K562 (cell line): ENCODE measurements around the gene VWA7. TPM values are rescaled to one million over a fixed set of nuclear protein-coding genes. Genes with fewer than 3 reads are reported as not detected.
A peak's percentile ranks its signal among the peaks of the same experiment; 100 is the strongest.

Experiments
- ATF7 ChIP-seq: fragments of 450-650 bp; IDR thresholded peaks from 2 replicates; pipeline ENCODE4 v1.7.1; 2014; ENCODE audit warnings: mild to moderate bottlenecking, moderate library complexity
- BACH1 ChIP-seq: fragments of 200-800 bp; sonication (Bioruptor generic); IDR thresholded peaks from 2 replicates; pipeline ENCODE4 v1.6.1; 2016; ENCODE audit warnings: missing genetic modification characterization, missing compliant biosample characterization
- BMI1 ChIP-seq: fragments of 150-350 bp; IDR thresholded peaks from 2 replicates; pipeline ENCODE4 v1.6.1; 2014; ENCODE audit warnings: low read length
- BRD9 ChIP-seq: fragments of 450-650 bp; IDR thresholded peaks from 2 replicates; pipeline ENCODE4 v1.6.1; 2018; ENCODE audit warnings: low read depth; ENCODE audit not compliant: partially characterized antibody
- CC2D1A ChIP-seq: fragments of 450-650 bp; IDR thresholded peaks from 2 replicates; pipeline ENCODE4 v1.6.1; 2017; ENCODE audit warnings: mild to moderate bottlenecking
- ELF1 ChIP-seq: fragments of 200-800 bp; sonication (Bioruptor generic); IDR thresholded peaks from 2 replicates; pipeline ENCODE4 v1.6.1; 2016; ENCODE audit warnings: missing genetic modification characterization, missing compliant biosample characterization
- ETV5 ChIP-seq: sonication (generic); formaldehyde crosslinking; IDR thresholded peaks from 2 replicates; pipeline ENCODE4 v1.4.0; 2020; ENCODE audit warnings: low read depth, mild to moderate bottlenecking, missing genetic modification reagents
- JUND ChIP-seq, 2 experiments: IDR thresholded peaks; 2 replicates in 1 of 2; 3 replicates in 1 of 2; pipeline ENCODE4 v1.6.1; 2011; ENCODE audit warnings: borderline replicate concordance in 2 of 2, low read depth in 2 of 2, low read length in 2 of 2, improper control_type of control experiment in 1 of 2, missing biosample characterization in 1 of 2, missing genetic modification characterization in 1 of 2, missing genetic modification reagents in 1 of 2
- NFXL1 ChIP-seq: fragments of 450-650 bp; formaldehyde crosslinking; IDR thresholded peaks from 2 replicates; pipeline ENCODE4 v1.4.0; 2021; ENCODE audit warnings: mild to moderate bottlenecking
- RBM14 ChIP-seq: fragments of 200-400 bp; formaldehyde crosslinking; IDR thresholded peaks from 2 replicates; pipeline ENCODE4 v1.6.1; 2018; ENCODE audit warnings: low read depth, mild to moderate bottlenecking, low read length, moderate library complexity, borderline replicate concordance; ENCODE audit not compliant: insufficient read depth
- SMAD4 ChIP-seq: fragments of 250-450 bp; sonication (Bioruptor Pico); conservative IDR thresholded peaks from 2 replicates; pipeline ENCODE4 v1.8.0; 2021; ENCODE audit warnings: inconsistent platforms, mild to moderate bottlenecking, moderate library complexity
- SRSF3 ChIP-seq: fragments of 200-400 bp; formaldehyde crosslinking; IDR thresholded peaks from 2 replicates; pipeline ENCODE4 v1.6.1; 2016; ENCODE audit warnings: mild to moderate bottlenecking, low read length, moderate library complexity; ENCODE audit not compliant: insufficient read depth
- TAF1 ChIP-seq: IDR thresholded peaks from 2 replicates; pipeline ENCODE4 v1.6.1; 2011; ENCODE audit warnings: mild to moderate bottlenecking, low read length, moderate library complexity; ENCODE audit not compliant: insufficient read depth, control insufficient read depth, severe bottlenecking; ENCODE audit errors: extremely low read depth
- TAF15 ChIP-seq: fragments of 200-400 bp; formaldehyde crosslinking; IDR thresholded peaks from 2 replicates; pipeline ENCODE4 v1.6.1; 2017; ENCODE audit warnings: mild to moderate bottlenecking, low read depth, low read length, moderate library complexity
- TAL1 ChIP-seq: fragments of 450-650 bp; IDR thresholded peaks from 2 replicates; pipeline ENCODE4 v1.6.1; 2016; ENCODE audit warnings: mild to moderate bottlenecking
- TCFL5 ChIP-seq: fragments of 250-450 bp; sonication (Bioruptor Pico); conservative IDR thresholded peaks from 2 replicates; pipeline ENCODE4 v1.6.1; 2021; ENCODE audit warnings: mild to moderate bottlenecking, moderate library complexity, matching md5 sums
- TEAD4 ChIP-seq, 2 experiments: sonication (generic) in 1 of 2; formaldehyde crosslinking in 1 of 2; IDR thresholded peaks; 2 replicates each; pipeline versions ENCODE4 v1.6.1 to v1.8.0; 2012 to 2022; ENCODE audit warnings: borderline replicate concordance in 1 of 2, inconsistent platforms in 1 of 2, low read length in 1 of 2, mild to moderate bottlenecking in 1 of 2, missing genetic modification reagents in 1 of 2
- ZBTB8A ChIP-seq: fragments of 450-650 bp; IDR thresholded peaks from 2 replicates; pipeline ENCODE4 v1.6.1; 2018; ENCODE audit warnings: mild to moderate bottlenecking, moderate library complexity; ENCODE audit not compliant: partially characterized antibody
- ZNF184 ChIP-seq: sonication (generic); formaldehyde crosslinking; IDR thresholded peaks from 2 replicates; pipeline ENCODE4 v1.5.0; 2020; ENCODE audit warnings: missing genetic modification reagents
- ZNF512 ChIP-seq: IDR thresholded peaks from 2 replicates; pipeline ENCODE4 v1.6.1; 2016; ENCODE audit warnings: missing genetic modification characterization, missing compliant biosample characterization
- ZNF57 ChIP-seq: fragments of 450-650 bp; formaldehyde crosslinking; IDR thresholded peaks from 2 replicates; pipeline ENCODE4 v1.4.0; 2020; ENCODE audit warnings: mild to moderate bottlenecking, moderate library complexity
- polyA plus RNA-seq, 8 experiments: library from polyadenylated mRNA; depleted of rRNA in 4 of 8; stranded (reverse) in 5 of 8; unstranded in 3 of 8; fragments of >200 nt; fragmentation: Nextera tagmentation in 2 of 8; fragmentation: Illumina TruSeq in 1 of 8; extraction: Ambion mirVana in 2 of 8; extraction: Trizol in 1 of 8; gene quantifications; 2 replicates each; pipeline versions ENCODE4 v1.2.1 to v1.2.3, GENCODE V29; 2011 to 2014; ENCODE audit warnings: inconsistent platforms in 1 of 8, missing spikeins in 1 of 8
- total RNA-seq, 7 experiments: library from RNA; depleted of rRNA in 6 of 7; stranded (reverse); fragments of >200 nt in 6 of 7; fragmentation: Illumina TruSeq in 2 of 7; extraction: Trizol in 2 of 7; gene quantifications; 2 replicates each; pipeline versions ENCODE4 v1.2.1 to v1.2.3, GENCODE V29; 2011 to 2021; ENCODE audit warnings: low replicate concordance in 1 of 7
- TF ChIP-seq, protein P1 (sequence below): fragments of 250-450 bp; sonication (Bioruptor Pico); IDR thresholded peaks from 2 replicates; pipeline ENCODE4 v1.4.0; 2020; ENCODE audit warnings: mild to moderate bottlenecking, moderate library complexity, borderline replicate concordance
- TF ChIP-seq, protein P2 (sequence below): fragments of 450-650 bp; formaldehyde crosslinking; IDR thresholded peaks from 2 replicates; pipeline ENCODE4 v1.4.0; 2022; ENCODE audit warnings: missing genetic modification characterization

Gene VWA7
- total and polyA plus RNA-seq, 9 of the 15 experiments (the other 6 are each of a cell fraction or from before 2014, with no cell fraction given), result 0.18 to 2.9 (median 0.95) TPM

- TF ChIP-seq ZNF512 (tag) (no peak), TAL1 (no peak), TAF1 (no peak), JUND (IDR thresholded peaks at IDR 0.05; ENCODE audit: borderline replicate concordance, low read depth, low read length) (no peak), JUND (tag; IDR thresholded peaks at IDR 0.05; ENCODE audit: borderline replicate concordance, low read depth, low read length) (no peak), ELF1 (no peak), BACH1 (tag) (no peak), SMAD4 (CRISPR knock-in tag) (no peak), SRSF3 (peak; percentile 24; the same call in 1 of the 2 replicates), TEAD4 (IDR thresholded peaks at IDR 0.05; ENCODE audit: low read length) (no peak), TEAD4 (CRISPR knock-in tag; IDR thresholded peaks at IDR 0.05; ENCODE audit: borderline replicate concordance) (no peak), RBM14 (no peak), NFXL1 (no peak), ATF7 (no peak), ZNF184 (CRISPR knock-in tag) (no peak), ZNF57 (CRISPR knock-in tag) (0 out of 2 replicates have a peak, but pooled peaks have one; percentile 27), CC2D1A (no peak), BMI1 (no peak), TCFL5 (CRISPR knock-in tag) (no peak), TAF15 (0 out of 2 replicates have a peak, but pooled peaks have one; percentile 10), ZBTB8A (no peak), BRD9 (no peak), ETV5 (no peak)
- TF ChIP-seq, protein P1, sequence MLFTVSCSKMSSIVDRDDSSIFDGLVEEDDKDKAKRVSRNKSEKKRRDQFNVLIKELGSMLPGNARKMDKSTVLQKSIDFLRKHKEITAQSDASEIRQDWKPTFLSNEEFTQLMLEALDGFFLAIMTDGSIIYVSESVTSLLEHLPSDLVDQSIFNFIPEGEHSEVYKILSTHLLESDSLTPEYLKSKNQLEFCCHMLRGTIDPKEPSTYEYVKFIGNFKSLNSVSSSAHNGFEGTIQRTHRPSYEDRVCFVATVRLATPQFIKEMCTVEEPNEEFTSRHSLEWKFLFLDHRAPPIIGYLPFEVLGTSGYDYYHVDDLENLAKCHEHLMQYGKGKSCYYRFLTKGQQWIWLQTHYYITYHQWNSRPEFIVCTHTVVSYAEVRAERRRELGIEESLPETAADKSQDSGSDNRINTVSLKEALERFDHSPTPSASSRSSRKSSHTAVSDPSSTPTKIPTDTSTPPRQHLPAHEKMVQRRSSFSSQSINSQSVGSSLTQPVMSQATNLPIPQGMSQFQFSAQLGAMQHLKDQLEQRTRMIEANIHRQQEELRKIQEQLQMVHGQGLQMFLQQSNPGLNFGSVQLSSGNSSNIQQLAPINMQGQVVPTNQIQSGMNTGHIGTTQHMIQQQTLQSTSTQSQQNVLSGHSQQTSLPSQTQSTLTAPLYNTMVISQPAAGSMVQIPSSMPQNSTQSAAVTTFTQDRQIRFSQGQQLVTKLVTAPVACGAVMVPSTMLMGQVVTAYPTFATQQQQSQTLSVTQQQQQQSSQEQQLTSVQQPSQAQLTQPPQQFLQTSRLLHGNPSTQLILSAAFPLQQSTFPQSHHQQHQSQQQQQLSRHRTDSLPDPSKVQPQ (CRISPR knock-in tag), result no peak
- TF ChIP-seq, protein P2, sequence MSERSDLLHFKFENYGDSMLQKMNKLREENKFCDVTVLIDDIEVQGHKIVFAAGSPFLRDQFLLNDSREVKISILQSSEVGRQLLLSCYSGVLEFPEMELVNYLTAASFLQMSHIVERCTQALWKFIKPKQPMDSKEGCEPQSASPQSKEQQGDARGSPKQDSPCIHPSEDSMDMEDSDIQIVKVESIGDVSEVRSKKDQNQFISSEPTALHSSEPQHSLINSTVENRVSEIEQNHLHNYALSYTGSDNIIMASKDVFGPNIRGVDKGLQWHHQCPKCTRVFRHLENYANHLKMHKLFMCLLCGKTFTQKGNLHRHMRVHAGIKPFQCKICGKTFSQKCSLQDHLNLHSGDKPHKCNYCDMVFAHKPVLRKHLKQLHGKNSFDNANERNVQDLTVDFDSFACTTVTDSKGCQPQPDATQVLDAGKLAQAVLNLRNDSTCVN (CRISPR knock-in tag), result no peak
Measured at GRCh38 chr6:31776485-31776988, 591 bp downstream of the VWA7 start (continued).
